AG09309 (cell line): ENCODE results near the gene GCHFR.

ENCODE experiments used
- DNase-seq: peaks from one replicate; pipeline ENCODE4 v3.0.0-alpha.2; 2010; ENCODE audit warnings: low read depth
- H3K4me3 ChIP-seq: 2 replicates; pipeline ENCODE4 v1.5.1; 2011; ENCODE audit warnings: mild to moderate bottlenecking, low read depth, low read length, moderate library complexity; ENCODE audit not compliant: control insufficient read depth
- TF ChIP-seq, protein P1 (sequence below): IDR thresholded peaks from 2 replicates; pipeline ENCODE4 v1.5.1; 2011; ENCODE audit warnings: mild to moderate bottlenecking, low read depth, low read length, inconsistent platforms; ENCODE audit not compliant: insufficient read depth, control insufficient read depth; ENCODE audit errors: missing control alignments

GCHFR gene

DNA sequence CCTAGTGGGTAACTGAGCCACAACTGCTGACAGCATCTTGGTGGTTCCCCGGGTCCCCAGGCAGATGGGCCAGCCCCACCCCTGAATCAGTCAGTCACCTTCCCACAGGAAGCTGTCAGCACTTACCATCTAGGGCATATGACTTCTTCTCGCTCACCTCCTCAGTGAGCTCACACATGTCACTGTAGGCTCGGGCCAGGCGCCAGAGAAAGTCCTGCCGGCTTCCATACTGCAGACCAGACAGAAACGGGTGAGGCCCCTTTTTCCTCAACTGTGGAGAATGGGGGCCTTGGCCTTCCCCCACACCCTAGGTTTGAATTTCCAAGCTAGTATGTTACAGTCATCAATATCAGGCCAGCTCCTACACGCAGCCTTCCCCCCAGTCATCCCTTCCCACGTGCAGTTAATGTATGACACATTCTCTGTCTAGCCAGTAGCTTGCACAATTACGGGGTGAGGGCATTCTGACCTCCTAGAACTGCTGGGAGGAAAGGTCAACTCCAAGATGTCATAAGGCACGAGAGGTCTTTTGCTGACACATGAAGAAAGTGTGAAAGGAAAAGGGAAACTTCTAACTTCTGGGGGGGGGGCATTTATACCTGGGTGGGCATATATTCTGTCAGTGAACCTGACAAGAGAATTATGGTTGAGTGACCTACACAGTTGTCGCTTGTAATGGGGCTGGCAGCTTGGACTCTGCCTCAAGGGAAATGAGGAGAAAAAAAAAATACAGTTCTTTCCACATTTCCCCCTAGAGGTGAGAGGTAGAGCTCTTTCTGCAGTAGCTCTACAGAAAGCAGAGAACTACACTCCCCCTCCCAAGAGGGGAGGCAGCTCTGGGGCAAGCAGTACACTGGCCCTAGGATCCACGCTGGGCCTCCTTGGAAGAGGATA, 19.7 kb upstream of the GCHFR start:
- DNase-seq: no peak
- H3K4me3 ChIP-seq: no peak overlapping the region
- TF ChIP-seq, protein P1, sequence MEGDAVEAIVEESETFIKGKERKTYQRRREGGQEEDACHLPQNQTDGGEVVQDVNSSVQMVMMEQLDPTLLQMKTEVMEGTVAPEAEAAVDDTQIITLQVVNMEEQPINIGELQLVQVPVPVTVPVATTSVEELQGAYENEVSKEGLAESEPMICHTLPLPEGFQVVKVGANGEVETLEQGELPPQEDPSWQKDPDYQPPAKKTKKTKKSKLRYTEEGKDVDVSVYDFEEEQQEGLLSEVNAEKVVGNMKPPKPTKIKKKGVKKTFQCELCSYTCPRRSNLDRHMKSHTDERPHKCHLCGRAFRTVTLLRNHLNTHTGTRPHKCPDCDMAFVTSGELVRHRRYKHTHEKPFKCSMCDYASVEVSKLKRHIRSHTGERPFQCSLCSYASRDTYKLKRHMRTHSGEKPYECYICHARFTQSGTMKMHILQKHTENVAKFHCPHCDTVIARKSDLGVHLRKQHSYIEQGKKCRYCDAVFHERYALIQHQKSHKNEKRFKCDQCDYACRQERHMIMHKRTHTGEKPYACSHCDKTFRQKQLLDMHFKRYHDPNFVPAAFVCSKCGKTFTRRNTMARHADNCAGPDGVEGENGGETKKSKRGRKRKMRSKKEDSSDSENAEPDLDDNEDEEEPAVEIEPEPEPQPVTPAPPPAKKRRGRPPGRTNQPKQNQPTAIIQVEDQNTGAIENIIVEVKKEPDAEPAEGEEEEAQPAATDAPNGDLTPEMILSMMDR: peak; percentile 24

- TF ChIP-seq, protein P1: no peak
- DNase-seq: no peak
- H3K4me3 ChIP-seq: no peak overlapping the region
Observed at GRCh38 chr15:40744815-40745152, 19.1 kb upstream of the GCHFR start.

GRCh38 chr15:40746916-40747418, 16.9 kb upstream of the GCHFR start:
- DNase-seq: peak; percentile 31
- TF ChIP-seq, protein P1: no peak
- no peak overlapping the region for H3K4me3 ChIP-seq

DNA sequence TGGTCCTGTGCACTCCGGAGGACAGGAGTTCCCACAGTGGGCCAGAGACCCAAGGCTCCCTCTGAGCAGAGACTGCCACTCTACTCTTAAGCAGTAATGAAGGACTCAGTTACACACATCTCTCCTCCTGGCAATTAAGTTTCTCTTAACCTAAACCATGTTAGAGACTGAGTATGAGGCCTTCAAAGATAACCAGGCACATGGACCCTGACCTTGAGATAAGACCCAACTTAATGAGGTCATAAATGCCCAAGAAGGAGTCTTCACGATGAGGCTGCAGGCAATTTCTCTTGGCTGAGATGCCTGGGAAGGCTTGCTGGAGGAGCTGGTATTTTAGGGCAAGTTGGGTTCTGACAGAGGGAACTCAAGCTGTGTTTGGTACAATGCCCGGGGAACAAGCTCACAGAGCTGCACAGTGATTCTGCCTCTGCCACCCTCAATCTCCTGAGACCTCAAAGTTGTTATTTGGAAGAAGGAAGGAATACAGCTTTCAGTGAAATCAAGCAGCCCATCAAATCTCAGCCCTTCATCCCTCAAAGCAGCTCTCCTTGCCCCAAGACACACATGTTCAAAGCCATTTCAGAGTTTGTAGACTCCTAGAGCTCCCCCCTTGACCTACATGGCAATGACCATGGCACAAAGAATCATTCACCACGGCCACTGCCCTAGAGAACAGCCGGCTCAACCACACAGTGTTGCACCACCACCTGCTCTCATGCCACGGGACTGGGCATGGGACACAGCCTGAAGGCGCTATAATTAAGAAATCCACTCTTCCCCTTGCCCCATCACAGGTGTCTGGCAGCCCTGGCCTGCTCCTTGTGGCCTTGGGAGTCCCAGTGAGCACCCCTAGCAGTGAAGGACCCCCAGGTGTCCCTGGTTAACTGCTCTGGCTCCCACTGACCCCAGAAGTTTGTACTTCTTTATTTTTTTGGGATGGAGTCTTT, 15.9 kb upstream of the GCHFR start:
- H3K4me3 ChIP-seq: no peak overlapping the region
- TF ChIP-seq, protein P1: no peak
- DNase-seq: no peak

- no peak overlapping the region for H3K4me3 ChIP-seq
- TF ChIP-seq, protein P1: no peak
- no peak for DNase-seq
Observed at GRCh38 chr15:40749151-40749630, 14.7 kb upstream of the GCHFR start.

GRCh38 chr15:40750885-40751284, 13.0 kb upstream of the GCHFR start:
- TF ChIP-seq, protein P1: no peak
- no peak overlapping the region for H3K4me3 ChIP-seq
- DNase-seq: no peak
